K562 (cell line): ENCODE measurements around the gene DIP2A. TPM values are rescaled to one million over a fixed set of nuclear protein-coding genes. Genes with fewer than 3 reads are reported as not detected.

Experiments used
- ATAC-seq: fragments of 200-7000 bp; cut with Tn5 transposase; 3 replicates; pipeline ENCODE4 v1.9.1; 2020; ENCODE audit warnings: moderate library complexity
- BruUV-seq: library from RNA; stranded (reverse); fragments of 400-500 nt; replicated peaks from 2 replicates; lab custom pipeline; 2021; lab: Mats Ljungman, UMichigan
- CTCF ChIA-PET: fragments of 300-600 bp; formaldehyde crosslinking; extraction: SDS; loops from one replicate; lab custom pipeline; 2021; ENCODE audit warnings: low intra/inter-chr PET ratio; lab: Yijun Ruan, JAX
- POLR2A ChIA-PET: fragments of 300-600, 350-650 bp; sonication (Branson Sonifier 250); formaldehyde crosslinking; extraction: SDS; loops from one replicate; lab custom pipeline; 2021; ENCODE audit warnings: antibody characterized with exemption, inconsistent platforms; lab: Yijun Ruan, JAX
- DNase-seq, 4 experiments: peaks; one replicate each; pipeline versions ENCODE4 v3.0.0 to v3.0.0-alpha.2; 2011 to 2018; ENCODE audit warnings: low spot score in 3 of 4, mixed read lengths in 3 of 4; ENCODE audit errors: extremely low read depth in 1 of 4
- FAIRE-seq: peaks from 2 replicates; lab custom pipeline; 2011; peaks lifted over from hg19 to GRCh38; lab: Jason Lieb, UNC
- H2AFZ ChIP-seq: 2 replicates; pipeline ENCODE4 v1.6.0; 2011; ENCODE audit warnings: low read depth, low read length, control low read depth, inconsistent platforms
- H3K27ac ChIP-seq: fragments of 200-600 bp; 3 replicates; pipeline ENCODE4 v1.8.0; 2011; ENCODE audit warnings: low read depth, mild to moderate bottlenecking, control low read depth, inconsistent platforms, low read length, moderate library complexity, mixed read lengths; ENCODE audit errors: extremely low read depth
- H3K27me3 ChIP-seq, 2 experiments: fragments of 300-600 bp in 1 of 2; 2 replicates in 1 of 2; 3 replicates in 1 of 2; pipeline versions ENCODE4 v1.6.0 to v1.8.0; 2011; ENCODE audit warnings: inconsistent platforms in 2 of 2, low read length in 2 of 2, mild to moderate bottlenecking in 1 of 2, mixed read lengths in 1 of 2, moderate library complexity in 1 of 2; ENCODE audit not compliant: control insufficient read depth in 2 of 2, insufficient read depth in 2 of 2
- H3K36me3 ChIP-seq: fragments of 300-600 bp; 3 replicates; pipeline ENCODE4 v1.8.0; 2011; ENCODE audit warnings: mild to moderate bottlenecking, low read length, inconsistent platforms; ENCODE audit not compliant: control insufficient read depth, insufficient read depth
- H3K4me1 ChIP-seq, 2 experiments: fragments of 200-600 bp in 1 of 2; replicated peaks in 1 of 2; 2 replicates in 1 of 2; 3 replicates in 1 of 2; pipeline versions ENCODE4 v1.5.1 to v1.8.0; 2011; ENCODE audit warnings: inconsistent platforms in 2 of 2, low read length in 2 of 2, mild to moderate bottlenecking in 1 of 2, mixed read lengths in 1 of 2, moderate library complexity in 1 of 2; ENCODE audit not compliant: control insufficient read depth in 2 of 2, insufficient read depth in 2 of 2
- H3K4me2 ChIP-seq: 2 replicates; pipeline ENCODE4 v1.6.1; 2011; ENCODE audit warnings: low read length, control low read depth, inconsistent platforms, mixed read lengths; ENCODE audit not compliant: insufficient read depth
- H3K4me3 ChIP-seq: fragments of 200-600 bp; sonication (generic), shearing (Covaris generic); 2 replicates; pipeline ENCODE4 v1.5.1; 2016; ENCODE audit warnings: control low read depth, inconsistent platforms
- H3K79me2 ChIP-seq: fragments of 200-600 bp; 3 replicates; pipeline ENCODE4 v1.8.0; 2011; ENCODE audit warnings: low read length, inconsistent platforms; ENCODE audit not compliant: control insufficient read depth, insufficient read depth
- H3K9ac ChIP-seq, 2 experiments: 2 replicates each; pipeline versions ENCODE4 v1.6.0 to v1.6.1; 2011; ENCODE audit warnings: low read depth in 2 of 2, low read length in 2 of 2, control low read depth in 1 of 2, inconsistent platforms in 1 of 2, mild to moderate bottlenecking in 1 of 2, mixed read lengths in 1 of 2; ENCODE audit not compliant: insufficient read depth in 1 of 2
- H3K9me1 ChIP-seq: one replicate; pipeline ENCODE4 v1.6.0; 2011; ENCODE audit warnings: inconsistent platforms, mild to moderate bottlenecking, low read length, moderate library complexity; ENCODE audit not compliant: control insufficient read depth, insufficient read depth
- H3K9me3 ChIP-seq: replicated peaks from 2 replicates; pipeline ENCODE4 v1.5.1; 2011; ENCODE audit warnings: low read depth, low read length, inconsistent platforms; ENCODE audit not compliant: control insufficient read depth, insufficient read depth
- H4K20me1 ChIP-seq: replicated peaks from 2 replicates; pipeline ENCODE4 v1.6.1; 2011; ENCODE audit warnings: low read length, inconsistent platforms, mixed read lengths; ENCODE audit not compliant: control insufficient read depth, insufficient read depth
- CREB3L1 ChIP-seq: fragments of 450-650 bp; IDR thresholded peaks from 2 replicates; pipeline ENCODE4 v1.6.1; 2014; ENCODE audit warnings: low read depth, mild to moderate bottlenecking, moderate library complexity, borderline replicate concordance
- MLLT1 ChIP-seq, 2 experiments: fragments of 450-650 bp; IDR thresholded peaks; 2 replicates each; pipeline ENCODE4 v1.6.1; 2016
- SFPQ ChIP-seq: fragments of 200-400 bp; formaldehyde crosslinking; IDR thresholded peaks from 2 replicates; pipeline ENCODE4 v1.6.1; 2017; ENCODE audit warnings: mild to moderate bottlenecking, low read depth, low read length, moderate library complexity
- TAF7 ChIP-seq: fragments of 450-650 bp; IDR thresholded peaks from 2 replicates; pipeline ENCODE4 v1.6.1; 2016; ENCODE audit warnings: missing genetic modification characterization, missing compliant biosample characterization
- ZNF444 ChIP-seq: fragments of 250-450 bp; sonication (Bioruptor Pico); IDR thresholded peaks from 2 replicates; pipeline ENCODE4 v1.4.0; 2020; ENCODE audit warnings: mild to moderate bottlenecking, moderate library complexity
- WGBS: fragments of 100-300 bp; shearing (Covaris generic); methylation state at CpG from one replicate; pipeline ENCODE4 v1.1.6; 2016; ENCODE audit warnings: low coverage, mixed read lengths; ENCODE audit not compliant: insufficient coverage; ENCODE audit errors: missing lambda C conversion rate; 5-methylcytosine and 5-hydroxymethylcytosine counted together
- in situ Hi-C: fragments of 300-500 bp; cut with MboI; formaldehyde crosslinking; loops from 4 replicates; pipeline ENCODE4 v1.15.0; 2018; ENCODE audit warnings: inconsistent platforms, mixed read lengths
- intact Hi-C: fragments of 100-400 bp; cut with micrococcal nuclease; formaldehyde crosslinking; loops from 2 replicates; pipeline ENCODE4 v1.14.2; 2022
- polyA plus RNA-seq, 8 experiments: library from polyadenylated mRNA; depleted of rRNA in 4 of 8; stranded (reverse) in 5 of 8; unstranded in 3 of 8; fragments of >200 nt; fragmentation: Nextera tagmentation in 2 of 8; fragmentation: Illumina TruSeq in 1 of 8; extraction: Ambion mirVana in 2 of 8; extraction: Trizol in 1 of 8; gene quantifications; 2 replicates each; pipeline versions ENCODE4 v1.2.1 to v1.2.3, GENCODE V29; 2011 to 2014; ENCODE audit warnings: inconsistent platforms in 1 of 8, missing spikeins in 1 of 8
- total RNA-seq, 7 experiments: library from RNA; depleted of rRNA in 6 of 7; stranded (reverse); fragments of >200 nt in 6 of 7; fragmentation: Illumina TruSeq in 2 of 7; extraction: Trizol in 2 of 7; gene quantifications; 2 replicates each; pipeline versions ENCODE4 v1.2.1 to v1.2.3, GENCODE V29; 2011 to 2021; ENCODE audit warnings: low replicate concordance in 1 of 7

The DIP2A gene
- total and polyA plus RNA-seq, 9 of the 15 experiments (the other 6 are each of a cell fraction or from before 2014, with no cell fraction given): 4.3 to 34.5 (median 20.3) TPM

- Histone ChIP-seq H3K27me3 (no peaks in the 10 kb centered on the region), H3K36me3 (peaks cover 47% of the 10 kb centered on the region; the same call in 2 of the 3 replicates), H3K9me3 (no peaks in the 10 kb centered on the region), H2AFZ (no peak overlapping the region), H3K4me3 (no peak overlapping the region), H3K4me2 (no peak overlapping the region), H4K20me1 (no peaks in the 10 kb centered on the region), H3K79me2 (no peaks in the 10 kb centered on the region), H3K4me1 (peaks cover 0 to 17% of the 10 kb centered on the region in 2 experiments; a peak in 2 of 5 replicates), H3K9ac (no peak overlapping the region), H3K27ac (no peak overlapping the region), H3K9me1 (no peaks in the 10 kb centered on the region)
- no peak for TF ChIP-seq ZNF444
- POLR2A ChIA-PET: interaction anchor here (0.6 kb wide), 1 partner anchor 26 kb away, joined by 3 read pairs; no protein-coding TSS in a partner anchor
- WGBS: 75% methylated on average over 5 of the region's 5 CpGs
- ATAC-seq: no peak
- CTCF ChIA-PET: no interaction called here
- TSS peak; percentile 18 for BruUV-seq
- in situ Hi-C loops (no loop called here), intact Hi-C loops (no loop called here)
- no peak for FAIRE-seq
- no peak for DNase-seq
Measured at GRCh38 chr21:46552865-46553379, 94.2 kb downstream of the DIP2A start.

- intact Hi-C loops: no loop called here
- CTCF ChIA-PET: no interaction called here
- 89% methylated on average over 13 of the region's 13 CpGs for WGBS
- Histone ChIP-seq H3K4me3 (no peak overlapping the region), H4K20me1 (no peaks in the 10 kb centered on the region), H3K9me3 (no peaks in the 10 kb centered on the region), H3K79me2 (no peaks in the 10 kb centered on the region), H3K4me1 (peaks cover 0 to 20% of the 10 kb centered on the region in 2 experiments; a peak in 2 of 5 replicates), H3K27ac (no peak overlapping the region), H3K4me2 (no peak overlapping the region), H2AFZ (no peak overlapping the region), H3K9ac (no peak overlapping the region), H3K27me3 (no peaks in the 10 kb centered on the region), H3K36me3 (peaks cover 42% of the 10 kb centered on the region; the same call in 2 of the 3 replicates), H3K9me1 (no peaks in the 10 kb centered on the region)
- in situ Hi-C loops: no loop called here
- FAIRE-seq (no peak), DNase-seq (no peak), ATAC-seq (no peak)
- no TSS peak for BruUV-seq
- POLR2A ChIA-PET: interaction anchor here (0.5 to 1.1 kb wide), 5 partner anchors 9 to 309 kb away, joined by 3 to 5 read pairs (median 3); no protein-coding TSS in a partner anchor
- TF ChIP-seq SFPQ (no peak), TAF7 (tag) (no peak), MLLT1 (IDR thresholded peaks at IDR 0.05) (no peak), CREB3L1 (no peak)
Measured at GRCh38 chr21:46553993-46554392, 95.3 kb downstream of the DIP2A start.
